Measurements from ENCODE around the gene DNAH10.

DNAH10 gene

GRCh38 chr12:123923038-123923437 is 160.9 kb downstream of the DNAH10 start:
- Histone ChIP-seq H2AFZ (ENCODE audit: low read length) (no peak overlapping the region), H3K9ac (ENCODE audit: low read depth, low read length, poor library complexity) (no peak overlapping the region), H4K8ac (ENCODE audit: low read depth, low read length) (no peak overlapping the region), H3K27ac (replicated peaks; ENCODE audit: low read length) (no peak overlapping the region), H3K4me3 (ENCODE audit: low read length in 2 of 2) (no peak overlapping the region), H3K23ac (ENCODE audit: low read depth, low read length, poor library complexity) (no peak overlapping the region), H2BK5ac (ENCODE audit: low read length) (no peak overlapping the region), H2BK12ac (ENCODE audit: low read length) (no peak overlapping the region), H3K36me3 (replicated peaks in 1 of 2; ENCODE audit: control insufficient read depth in 2 of 2, insufficient read depth in 2 of 2, low read length in 2 of 2) (no peaks in the 10 kb centered on the region), H3K79me1 (ENCODE audit: low read depth, low read length) (no peaks in the 10 kb centered on the region), H3K14ac (ENCODE audit: low read length) (no peak overlapping the region), H3K4me1 (ENCODE audit: control insufficient read depth in 2 of 2, insufficient read depth in 1 of 2, low read depth in 1 of 2, low read length in 2 of 2) (no peaks in the 10 kb centered on the region), H2BK120ac (ENCODE audit: low read depth, low read length) (no peak overlapping the region), H4K91ac (ENCODE audit: low read depth, low read length, poor library complexity) (no peak overlapping the region), H3K27me3 (ENCODE audit: control insufficient read depth in 3 of 3, insufficient read depth in 3 of 3, low read depth in 1 of 3, low read length in 3 of 3) (peaks cover 0 to 2% (median 0%) of the 10 kb centered on the region in 3 experiments), H3K18ac (ENCODE audit: low read length) (no peak overlapping the region), H2AK5ac (ENCODE audit: low read depth, low read length) (no peak overlapping the region), H3K4me2 (ENCODE audit: insufficient read depth, low read length, poor library complexity, severe bottlenecking) (no peak overlapping the region), H3K9me3 (replicated peaks in 1 of 2; ENCODE audit: control insufficient read depth in 2 of 2, insufficient read depth in 1 of 2, low read depth in 1 of 2, low read length in 2 of 2) (no peaks in the 10 kb centered on the region), H3K4ac (ENCODE audit: low read length) (no peak overlapping the region), H2BK15ac (ENCODE audit: low read length) (no peak overlapping the region)
- no CpG with 5 or more reads among the region's 2 CpGs for WGBS, 2 donors (ENCODE audit: extremely low coverage in 2 of 2, insufficient read length in 2 of 2, insufficient replicate concordance in 1 of 2)
- DNase-seq (ENCODE audit: low spot score), result no peak

- Histone ChIP-seq H4K91ac (ENCODE audit: low read depth, low read length, poor library complexity) (no peak overlapping the region), H2BK12ac (ENCODE audit: low read length) (no peak overlapping the region), H2AK5ac (ENCODE audit: low read depth, low read length) (no peak overlapping the region), H2BK120ac (ENCODE audit: low read depth, low read length) (no peak overlapping the region), H3K79me1 (ENCODE audit: low read depth, low read length) (no peaks in the 10 kb centered on the region), H3K4ac (ENCODE audit: low read length) (no peak overlapping the region), H3K9ac (ENCODE audit: low read depth, low read length, poor library complexity) (no peak overlapping the region), H3K18ac (ENCODE audit: low read length) (no peak overlapping the region), H3K27ac (replicated peaks; ENCODE audit: low read length) (no peak overlapping the region), H3K27me3 (ENCODE audit: control insufficient read depth in 3 of 3, insufficient read depth in 3 of 3, low read depth in 1 of 3, low read length in 3 of 3) (peaks cover 0 to 2% (median 0%) of the 10 kb centered on the region in 3 experiments), H3K14ac (ENCODE audit: low read length) (no peak overlapping the region), H3K4me1 (ENCODE audit: control insufficient read depth in 2 of 2, insufficient read depth in 1 of 2, low read depth in 1 of 2, low read length in 2 of 2) (peaks cover 0 to under 1% of the 10 kb centered on the region in 2 donors), H3K23ac (ENCODE audit: low read depth, low read length, poor library complexity) (no peak overlapping the region), H4K8ac (ENCODE audit: low read depth, low read length) (peak overlapping the region; percentile 66), H2BK15ac (ENCODE audit: low read length) (no peak overlapping the region), H3K4me3 (ENCODE audit: low read length in 2 of 2) (no peak overlapping the region), H2BK5ac (ENCODE audit: low read length) (no peak overlapping the region), H2AFZ (ENCODE audit: low read length) (no peak overlapping the region), H3K9me3 (replicated peaks in 1 of 2; ENCODE audit: control insufficient read depth in 2 of 2, insufficient read depth in 1 of 2, low read depth in 1 of 2, low read length in 2 of 2) (peaks cover 0 to under 1% of the 10 kb centered on the region in 2 donors), H3K4me2 (ENCODE audit: insufficient read depth, low read length, poor library complexity, severe bottlenecking) (no peak overlapping the region), H3K36me3 (replicated peaks in 1 of 2; ENCODE audit: control insufficient read depth in 2 of 2, insufficient read depth in 2 of 2, low read length in 2 of 2) (no peaks in the 10 kb centered on the region)
- no CpG with 5 or more reads among the region's 7 CpGs for WGBS, 2 donors (ENCODE audit: extremely low coverage in 2 of 2, insufficient read length in 2 of 2, insufficient replicate concordance in 1 of 2)
- no peak for DNase-seq (ENCODE audit: low spot score)
Observed at GRCh38 chr12:123923927-123924326, 161.8 kb downstream of the DNAH10 start.

GRCh38 chr12:123924539-123924938 is 162.4 kb downstream of the DNAH10 start:
- Histone ChIP-seq H2BK5ac (ENCODE audit: low read length) (no peak overlapping the region), H3K36me3 (replicated peaks in 1 of 2; ENCODE audit: control insufficient read depth in 2 of 2, insufficient read depth in 2 of 2, low read length in 2 of 2) (no peaks in the 10 kb centered on the region), H3K4me1 (ENCODE audit: control insufficient read depth in 2 of 2, insufficient read depth in 1 of 2, low read depth in 1 of 2, low read length in 2 of 2) (peaks cover 0 to 3% of the 10 kb centered on the region in 2 donors), H3K79me1 (ENCODE audit: low read depth, low read length) (no peaks in the 10 kb centered on the region), H4K8ac (ENCODE audit: low read depth, low read length) (no peak overlapping the region), H3K9me3 (replicated peaks in 1 of 2; ENCODE audit: control insufficient read depth in 2 of 2, insufficient read depth in 1 of 2, low read depth in 1 of 2, low read length in 2 of 2) (peaks cover 0 to 5% of the 10 kb centered on the region in 2 donors), H2AK5ac (ENCODE audit: low read depth, low read length) (no peak overlapping the region), H3K23ac (ENCODE audit: low read depth, low read length, poor library complexity) (no peak overlapping the region), H3K18ac (ENCODE audit: low read length) (no peak overlapping the region), H3K4me2 (ENCODE audit: insufficient read depth, low read length, poor library complexity, severe bottlenecking) (no peak overlapping the region), H4K91ac (ENCODE audit: low read depth, low read length, poor library complexity) (no peak overlapping the region), H3K9ac (ENCODE audit: low read depth, low read length, poor library complexity) (no peak overlapping the region), H3K27me3 (ENCODE audit: control insufficient read depth in 3 of 3, insufficient read depth in 3 of 3, low read depth in 1 of 3, low read length in 3 of 3) (peaks cover 0 to 2% (median 0%) of the 10 kb centered on the region in 3 experiments), H3K27ac (replicated peaks; ENCODE audit: low read length) (no peak overlapping the region), H2BK120ac (ENCODE audit: low read depth, low read length) (no peak overlapping the region), H2BK15ac (ENCODE audit: low read length) (no peak overlapping the region), H3K4me3 (ENCODE audit: low read length in 2 of 2) (no peak overlapping the region), H3K14ac (ENCODE audit: low read length) (no peak overlapping the region), H2AFZ (ENCODE audit: low read length) (no peak overlapping the region), H3K4ac (ENCODE audit: low read length) (no peak overlapping the region), H2BK12ac (ENCODE audit: low read length) (no peak overlapping the region)
- DNase-seq (ENCODE audit: low spot score), result no peak
- whole genome bisulfite sequencing, 2 donors (ENCODE audit: extremely low coverage in 2 of 2, insufficient read length in 2 of 2, insufficient replicate concordance in 1 of 2), result no CpG with 5 or more reads among the region's 4 CpGs

- Histone ChIP-seq H3K79me1 (ENCODE audit: low read depth, low read length) (no peaks in the 10 kb centered on the region), H3K27ac (replicated peaks; ENCODE audit: low read length) (no peak overlapping the region), H2BK120ac (ENCODE audit: low read depth, low read length) (no peak overlapping the region), H3K4me3 (ENCODE audit: low read length in 2 of 2) (no peak overlapping the region), H3K18ac (ENCODE audit: low read length) (no peak overlapping the region), H2AK5ac (ENCODE audit: low read depth, low read length) (no peak overlapping the region), H3K14ac (ENCODE audit: low read length) (no peak overlapping the region), H4K8ac (ENCODE audit: low read depth, low read length) (no peak overlapping the region), H2BK12ac (ENCODE audit: low read length) (no peak overlapping the region), H3K9me3 (replicated peaks in 1 of 2; ENCODE audit: control insufficient read depth in 2 of 2, insufficient read depth in 1 of 2, low read depth in 1 of 2, low read length in 2 of 2) (peaks cover 2 to 14% of the 10 kb centered on the region in 2 donors), H3K9ac (ENCODE audit: low read depth, low read length, poor library complexity) (no peak overlapping the region), H2BK15ac (ENCODE audit: low read length) (no peak overlapping the region), H3K27me3 (ENCODE audit: control insufficient read depth in 3 of 3, insufficient read depth in 3 of 3, low read depth in 1 of 3, low read length in 3 of 3) (peaks cover 0 to 2% (median 0%) of the 10 kb centered on the region in 3 experiments), H2AFZ (ENCODE audit: low read length) (no peak overlapping the region), H3K36me3 (replicated peaks in 1 of 2; ENCODE audit: control insufficient read depth in 2 of 2, insufficient read depth in 2 of 2, low read length in 2 of 2) (no peaks in the 10 kb centered on the region), H3K4me2 (ENCODE audit: insufficient read depth, low read length, poor library complexity, severe bottlenecking) (no peak overlapping the region), H2BK5ac (ENCODE audit: low read length) (no peak overlapping the region), H3K4me1 (ENCODE audit: control insufficient read depth in 2 of 2, insufficient read depth in 1 of 2, low read depth in 1 of 2, low read length in 2 of 2) (peaks cover 0 to 3% of the 10 kb centered on the region in 2 donors), H3K4ac (ENCODE audit: low read length) (no peak overlapping the region), H4K91ac (ENCODE audit: low read depth, low read length, poor library complexity) (no peak overlapping the region), H3K23ac (ENCODE audit: low read depth, low read length, poor library complexity) (no peak overlapping the region)
- WGBS, 2 donors (ENCODE audit: extremely low coverage in 2 of 2, insufficient read length in 2 of 2, insufficient replicate concordance in 1 of 2), result no CpG with 5 or more reads among the region's 15 CpGs
- no peak for DNase-seq (ENCODE audit: low spot score)
Observed at GRCh38 chr12:123928274-123928865, 166.3 kb downstream of the DNAH10 start.

Data from neuronal stem cell (in vitro differentiated cells).